ENCODE results near the gene DENND4C. TPM values are rescaled to one million over a fixed set of nuclear protein-coding genes. Genes with fewer than 3 reads are reported as not detected.
A peak's percentile ranks its signal among the peaks of the same experiment; 100 is the strongest.

The DENND4C gene
- total RNA-seq, 3 donors from 2014 or later (not counting 1 experiment from before 2014, with no cell fraction given), result 82.6 to 115 (median 100) TPM

DNA sequence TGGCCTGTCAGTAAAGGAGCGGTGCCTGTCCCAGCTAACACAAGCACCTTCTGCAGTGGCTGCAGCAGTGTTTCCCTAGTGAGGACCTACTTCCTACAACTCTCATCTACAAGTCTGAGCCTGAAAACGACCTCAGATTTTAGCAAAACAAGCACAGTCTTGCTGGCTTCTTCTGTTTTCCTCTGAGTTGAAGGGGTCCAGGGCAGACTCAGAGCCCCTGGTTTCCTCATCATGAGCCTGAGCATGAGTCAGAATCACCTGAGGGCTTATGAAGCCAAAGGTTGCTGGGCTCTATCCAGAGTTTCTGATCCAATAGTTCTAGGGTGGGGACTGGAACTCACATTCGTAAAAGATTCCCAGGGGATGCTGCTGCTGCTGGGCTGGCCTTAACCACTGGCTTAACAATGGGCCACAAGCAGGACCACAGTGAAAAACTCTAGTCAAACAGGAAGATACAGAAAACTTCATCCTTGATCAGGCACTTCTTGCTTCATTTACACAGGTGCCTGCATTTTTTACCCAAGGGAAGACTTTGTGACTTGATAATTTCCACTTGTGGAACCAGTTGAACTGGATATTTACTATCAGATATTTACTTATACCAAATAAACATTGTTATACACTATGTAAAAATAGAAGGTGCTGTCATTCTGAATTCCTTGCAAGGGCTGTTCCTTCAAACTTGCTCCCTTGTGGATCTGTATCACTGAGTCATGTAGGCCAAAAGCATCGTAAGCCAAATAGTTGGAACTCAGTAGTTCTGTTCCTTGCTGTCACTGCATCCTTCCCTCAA, 174.0 kb downstream of the DENND4C start:
- H3K27me3 Mint-ChIP-seq (ENCODE audit: low read depth in 2 of 2), result no peaks in the 10 kb centered on the region
- H3K4me3 Mint-ChIP-seq, result no peak overlapping the region
- DNase-seq (no peak), ATAC-seq (no peak)
- H3K36me3 Mint-ChIP-seq, result no peaks in the 10 kb centered on the region
- TF ChIP-seq, protein P1, sequence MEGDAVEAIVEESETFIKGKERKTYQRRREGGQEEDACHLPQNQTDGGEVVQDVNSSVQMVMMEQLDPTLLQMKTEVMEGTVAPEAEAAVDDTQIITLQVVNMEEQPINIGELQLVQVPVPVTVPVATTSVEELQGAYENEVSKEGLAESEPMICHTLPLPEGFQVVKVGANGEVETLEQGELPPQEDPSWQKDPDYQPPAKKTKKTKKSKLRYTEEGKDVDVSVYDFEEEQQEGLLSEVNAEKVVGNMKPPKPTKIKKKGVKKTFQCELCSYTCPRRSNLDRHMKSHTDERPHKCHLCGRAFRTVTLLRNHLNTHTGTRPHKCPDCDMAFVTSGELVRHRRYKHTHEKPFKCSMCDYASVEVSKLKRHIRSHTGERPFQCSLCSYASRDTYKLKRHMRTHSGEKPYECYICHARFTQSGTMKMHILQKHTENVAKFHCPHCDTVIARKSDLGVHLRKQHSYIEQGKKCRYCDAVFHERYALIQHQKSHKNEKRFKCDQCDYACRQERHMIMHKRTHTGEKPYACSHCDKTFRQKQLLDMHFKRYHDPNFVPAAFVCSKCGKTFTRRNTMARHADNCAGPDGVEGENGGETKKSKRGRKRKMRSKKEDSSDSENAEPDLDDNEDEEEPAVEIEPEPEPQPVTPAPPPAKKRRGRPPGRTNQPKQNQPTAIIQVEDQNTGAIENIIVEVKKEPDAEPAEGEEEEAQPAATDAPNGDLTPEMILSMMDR (IDR thresholded peaks at IDR 0.05), result no peak
- WGBS (ENCODE audit: insufficient coverage), result 87% methylated on average over 4 of the region's 4 CpGs
- Histone ChIP-seq H3K9me3 (ENCODE audit: control insufficient read depth, insufficient read depth, low read length) (no peaks in the 10 kb centered on the region), H3K36me3 (ENCODE audit: control insufficient read depth, insufficient read depth, low read length) (no peaks in the 10 kb centered on the region), H3K4me3 (ENCODE audit: low read length) (no peak overlapping the region), H3K4me1 (ENCODE audit: control insufficient read depth, insufficient read depth, low read length) (peaks cover 11% of the 10 kb centered on the region), H3K27ac (ENCODE audit: low read length) (no peak overlapping the region), H3K27me3 (ENCODE audit: control insufficient read depth, insufficient read depth, low read length) (no peaks in the 10 kb centered on the region)
- intact Hi-C loops (cut with micrococcal nuclease), result no loop called here
- H3K27ac Mint-ChIP-seq, result no peak overlapping the region
- peaks cover 4 to 10% of the 10 kb centered on the region in 2 donors for H3K4me1 Mint-ChIP-seq
- no peaks in the 10 kb centered on the region for H3K9me3 Mint-ChIP-seq

DNA sequence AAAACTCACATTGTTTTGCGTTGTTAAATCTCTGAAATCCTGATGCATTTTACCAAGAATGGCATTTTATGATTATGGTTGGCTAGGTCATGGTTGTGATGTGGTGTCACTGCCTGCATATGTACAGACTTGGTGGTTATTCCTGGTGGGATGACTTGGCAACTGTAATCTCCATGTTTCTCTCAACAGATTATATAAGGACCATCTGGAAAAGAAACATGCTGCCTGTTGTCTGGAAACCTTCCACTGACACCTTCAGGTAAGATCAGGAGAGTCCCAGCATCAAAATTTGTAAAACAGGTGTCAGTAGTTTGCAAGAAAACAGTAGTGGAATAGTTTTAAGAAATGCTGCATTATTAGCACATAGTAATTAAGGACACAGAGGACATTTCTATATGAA, 175.3 kb downstream of the DENND4C start:
- no peaks in the 10 kb centered on the region for H3K27me3 ChIP-seq (ENCODE audit: control insufficient read depth, insufficient read depth, low read length)
- H3K27ac ChIP-seq (ENCODE audit: low read length), result no peak overlapping the region
- no peak for DNase-seq
- intact Hi-C loops (cut with micrococcal nuclease), result no loop called here
- no peaks in the 10 kb centered on the region for H3K9me3 ChIP-seq (ENCODE audit: control insufficient read depth, insufficient read depth, low read length)
- no peak overlapping the region for H3K4me3 ChIP-seq (ENCODE audit: low read length)
- Mint-ChIP-seq H3K27ac (peak overlapping the region in 1 of 2 donors; percentile 38), H3K27me3 (ENCODE audit: low read depth in 2 of 2) (no peaks in the 10 kb centered on the region), H3K36me3 (no peaks in the 10 kb centered on the region), H3K4me1 (peaks cover 10 to 18% of the 10 kb centered on the region in 2 donors), H3K9me3 (no peaks in the 10 kb centered on the region), H3K4me3 (no peak overlapping the region)
- H3K36me3 ChIP-seq (ENCODE audit: control insufficient read depth, insufficient read depth, low read length), result no peaks in the 10 kb centered on the region
- ATAC-seq, result no peak
- TF ChIP-seq, protein P1 (IDR thresholded peaks at IDR 0.05), result no peak
- WGBS (ENCODE audit: insufficient coverage), result 100% methylated on average over 1 of the region's 1 CpG
- H3K4me1 ChIP-seq (ENCODE audit: control insufficient read depth, insufficient read depth, low read length), result peaks cover 18% of the 10 kb centered on the region

DNA sequence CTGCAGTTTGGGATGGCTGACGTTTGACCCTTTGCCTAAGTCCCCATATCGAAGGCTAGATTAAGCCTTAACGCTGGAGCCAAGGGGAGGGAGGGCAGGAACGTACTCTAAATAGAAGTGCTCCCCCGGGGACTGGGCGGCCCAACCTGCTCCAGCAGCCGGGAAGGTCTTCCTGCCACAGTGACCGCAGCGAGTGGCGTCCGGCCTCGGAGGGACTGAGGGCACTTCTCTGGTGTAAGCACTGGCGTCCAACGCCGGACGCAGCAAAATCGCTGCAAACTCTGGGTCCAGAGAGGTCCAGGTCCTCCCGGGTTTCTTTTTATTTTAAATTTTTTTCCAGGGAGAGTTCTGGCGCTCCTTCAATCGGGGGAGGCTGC, 177.8 kb downstream of the DENND4C start:
- DNase-seq, result no peak

More for the DNA sequence above, 177.8 kb downstream of the DENND4C start:
- H3K27ac ChIP-seq (ENCODE audit: low read length), result peak overlapping the region; percentile 0
- peak in 2 of 3 donors; percentile 3 to 9 for ATAC-seq
- Mint-ChIP-seq H3K4me1 (peaks cover 10 to 18% of the 10 kb centered on the region in 2 donors), H3K9me3 (no peaks in the 10 kb centered on the region), H3K36me3 (no peaks in the 10 kb centered on the region), H3K27me3 (ENCODE audit: low read depth in 2 of 2) (no peaks in the 10 kb centered on the region), H3K4me3 (peak overlapping the region; percentile 98), H3K27ac (peak overlapping the region in 1 of 2 donors; percentile 87)
- peak overlapping the region; percentile 89 for H3K4me3 ChIP-seq (ENCODE audit: low read length)
- H3K4me1 ChIP-seq (ENCODE audit: control insufficient read depth, insufficient read depth, low read length), result peaks cover 18% of the 10 kb centered on the region
- H3K9me3 ChIP-seq (ENCODE audit: control insufficient read depth, insufficient read depth, low read length), result no peaks in the 10 kb centered on the region
- H3K27me3 ChIP-seq (ENCODE audit: control insufficient read depth, insufficient read depth, low read length), result no peaks in the 10 kb centered on the region
- no peaks in the 10 kb centered on the region for H3K36me3 ChIP-seq (ENCODE audit: control insufficient read depth, insufficient read depth, low read length)
- intact Hi-C loops (cut with micrococcal nuclease), result loop anchor here (1.0 kb wide), 1 partner anchor 28 kb away; the partner anchor contains the start of gene RPS6
- TF ChIP-seq, protein P1 (IDR thresholded peaks at IDR 0.05), result no peak
- WGBS (ENCODE audit: insufficient coverage), result 6% methylated on average over 20 of the region's 20 CpGs
